Measurements from ENCODE around the gene KCTD7.
"Not testable (repeated sequence)": the region's sequence is repeated elsewhere in the genome, so short reads cannot be mapped to it uniquely, and the experiment has no call there.

The KCTD7 gene

DNA sequence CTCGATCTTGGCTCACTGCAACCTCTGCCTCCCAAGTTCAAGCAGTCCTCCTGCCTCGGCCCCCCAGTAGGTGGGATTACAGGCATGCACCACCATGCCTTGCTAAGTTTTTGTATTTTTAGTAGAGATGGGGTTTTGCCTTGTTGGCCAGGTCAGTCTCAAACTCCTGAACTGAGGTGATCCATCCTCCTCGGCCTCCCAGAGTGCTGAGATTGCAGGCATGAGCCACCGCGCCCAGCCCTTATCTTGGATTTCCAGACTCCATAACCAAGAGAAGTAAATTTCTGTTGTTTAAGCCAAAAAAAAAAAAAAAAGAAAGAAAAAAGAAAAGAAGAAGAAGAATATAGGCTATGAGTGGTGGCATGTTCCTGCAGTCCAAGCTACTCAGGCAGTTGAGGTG lies 58.5 kb downstream of the KCTD7 start:
- no peak overlapping the region for H2AFZ ChIP-seq (ENCODE audit: low read depth, low read length)
- no peaks in the 10 kb centered on the region for H3K9me3 ChIP-seq (ENCODE audit: insufficient read depth, low read length, severe bottlenecking)
- H3K9ac ChIP-seq (ENCODE audit: low read depth, low read length) = no peak overlapping the region
- H3K4me2 ChIP-seq (ENCODE audit: insufficient read depth, low read length) = no peak overlapping the region
- ATAC-seq (ENCODE audit: insufficient read depth, low read depth) = no peak
- TF ChIP-seq, protein P1, sequence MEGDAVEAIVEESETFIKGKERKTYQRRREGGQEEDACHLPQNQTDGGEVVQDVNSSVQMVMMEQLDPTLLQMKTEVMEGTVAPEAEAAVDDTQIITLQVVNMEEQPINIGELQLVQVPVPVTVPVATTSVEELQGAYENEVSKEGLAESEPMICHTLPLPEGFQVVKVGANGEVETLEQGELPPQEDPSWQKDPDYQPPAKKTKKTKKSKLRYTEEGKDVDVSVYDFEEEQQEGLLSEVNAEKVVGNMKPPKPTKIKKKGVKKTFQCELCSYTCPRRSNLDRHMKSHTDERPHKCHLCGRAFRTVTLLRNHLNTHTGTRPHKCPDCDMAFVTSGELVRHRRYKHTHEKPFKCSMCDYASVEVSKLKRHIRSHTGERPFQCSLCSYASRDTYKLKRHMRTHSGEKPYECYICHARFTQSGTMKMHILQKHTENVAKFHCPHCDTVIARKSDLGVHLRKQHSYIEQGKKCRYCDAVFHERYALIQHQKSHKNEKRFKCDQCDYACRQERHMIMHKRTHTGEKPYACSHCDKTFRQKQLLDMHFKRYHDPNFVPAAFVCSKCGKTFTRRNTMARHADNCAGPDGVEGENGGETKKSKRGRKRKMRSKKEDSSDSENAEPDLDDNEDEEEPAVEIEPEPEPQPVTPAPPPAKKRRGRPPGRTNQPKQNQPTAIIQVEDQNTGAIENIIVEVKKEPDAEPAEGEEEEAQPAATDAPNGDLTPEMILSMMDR (IDR thresholded peaks at IDR 0.05; ENCODE audit: borderline replicate concordance, extremely low read depth, low read length, poor library complexity, severe bottlenecking) = no peak
- no peak for TF ChIP-seq EZH2 (IDR thresholded peaks at IDR 0.05; ENCODE audit: borderline replicate concordance, low read depth, low read length, severe bottlenecking)
- peaks cover 2% of the 10 kb centered on the region; the same call in 1 of the 2 replicates for H3K36me3 ChIP-seq (ENCODE audit: insufficient read depth, low read length)
- H3K4me3 ChIP-seq (ENCODE audit: low read depth in 1 of 2, low read length in 2 of 2) = no peak overlapping the region
- no peak overlapping the region for H3K27ac ChIP-seq (ENCODE audit: low read length)
- H3K27me3 ChIP-seq (ENCODE audit: insufficient read depth, low read length, poor library complexity) = no peaks in the 10 kb centered on the region
- peaks cover 38% of the 10 kb centered on the region for H3K79me2 ChIP-seq (ENCODE audit: insufficient read depth, low read length)
- H4K20me1 ChIP-seq (ENCODE audit: insufficient read depth, low read length) = no peaks in the 10 kb centered on the region
- no peak for DNase-seq
- H3K4me1 ChIP-seq (ENCODE audit: insufficient read depth, low read length) = peaks cover 12% of the 10 kb centered on the region

DNA sequence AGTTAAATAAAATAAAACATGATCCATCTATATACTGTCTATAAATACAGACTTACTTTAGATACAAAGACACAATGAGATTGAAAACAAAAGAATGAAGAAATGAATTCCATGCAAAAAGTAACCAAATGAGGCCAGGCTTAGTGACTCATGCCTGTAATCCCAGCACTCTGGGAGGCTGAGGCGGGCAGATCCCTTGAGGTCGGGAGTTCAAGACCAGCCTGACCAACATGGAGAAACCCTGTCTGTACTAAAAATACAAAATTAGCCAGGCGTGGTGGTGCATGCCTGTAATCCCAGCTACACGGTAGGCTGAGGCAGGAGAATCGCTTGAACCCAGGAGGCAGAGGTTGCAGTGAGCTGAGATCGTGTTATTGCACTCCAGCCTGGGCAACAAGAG lies 59.0 kb downstream of the KCTD7 start:
- H3K4me1 ChIP-seq (ENCODE audit: insufficient read depth, low read length); H3K9ac ChIP-seq (ENCODE audit: low read depth, low read length); DNase-seq; H3K4me2 ChIP-seq (ENCODE audit: insufficient read depth, low read length); H2AFZ ChIP-seq (ENCODE audit: low read depth, low read length); H3K9me3 ChIP-seq (ENCODE audit: insufficient read depth, low read length, severe bottlenecking); ATAC-seq (ENCODE audit: insufficient read depth, low read depth); H3K4me3 ChIP-seq (ENCODE audit: low read depth in 1 of 2, low read length in 2 of 2); H3K27ac ChIP-seq (ENCODE audit: low read length); H3K36me3 ChIP-seq (ENCODE audit: insufficient read depth, low read length); H4K20me1 ChIP-seq (ENCODE audit: insufficient read depth, low read length); H3K27me3 ChIP-seq (ENCODE audit: insufficient read depth, low read length, poor library complexity): not testable (repeated sequence)
- H3K79me2 ChIP-seq (ENCODE audit: insufficient read depth, low read length) = peaks cover 33% of the 10 kb centered on the region

DNA sequence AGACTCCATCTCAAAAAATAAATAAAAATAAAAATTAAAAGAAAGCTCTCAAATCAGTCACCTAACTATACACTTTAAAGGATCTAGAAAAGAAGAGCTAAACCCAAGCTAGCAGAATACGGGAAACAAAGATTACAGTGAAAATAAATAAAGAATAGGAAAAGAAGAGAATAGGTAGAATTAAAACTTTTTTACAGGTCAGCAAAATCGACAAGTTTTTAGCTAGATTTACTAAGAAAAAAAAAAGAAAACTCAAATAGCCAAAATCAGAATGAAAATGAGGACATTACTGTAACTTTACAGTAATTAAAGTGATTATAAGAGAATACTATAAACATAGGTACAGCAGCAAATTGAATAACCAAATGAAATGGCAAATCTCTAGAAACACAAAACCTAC lies 60.4 kb downstream of the KCTD7 start:
- H3K4me2 ChIP-seq (ENCODE audit: insufficient read depth, low read length) = no peak overlapping the region
- H3K9ac ChIP-seq (ENCODE audit: low read depth, low read length) = no peak overlapping the region
- no peak overlapping the region for H3K27ac ChIP-seq (ENCODE audit: low read length)
- H3K4me1 ChIP-seq (ENCODE audit: insufficient read depth, low read length) = no peaks in the 10 kb centered on the region
- ATAC-seq (ENCODE audit: insufficient read depth, low read depth) = no peak
- H3K4me3 ChIP-seq (ENCODE audit: low read depth in 1 of 2, low read length in 2 of 2) = no peak overlapping the region
- H3K79me2 ChIP-seq (ENCODE audit: insufficient read depth, low read length) = peaks cover 21% of the 10 kb centered on the region; the same call in 1 of the 2 replicates
- no peak overlapping the region for H2AFZ ChIP-seq (ENCODE audit: low read depth, low read length)
- H3K9me3 ChIP-seq (ENCODE audit: insufficient read depth, low read length, severe bottlenecking) = no peaks in the 10 kb centered on the region
- 0 out of 2 replicates have a peak, but pooled peaks cover 1% of the 10 kb centered on the region for H3K36me3 ChIP-seq (ENCODE audit: insufficient read depth, low read length)
- H3K27me3 ChIP-seq (ENCODE audit: insufficient read depth, low read length, poor library complexity) = no peaks in the 10 kb centered on the region
- DNase-seq = no peak
- TF ChIP-seq, protein P1 (IDR thresholded peaks at IDR 0.05; ENCODE audit: borderline replicate concordance, extremely low read depth, low read length, poor library complexity, severe bottlenecking) = no peak
- TF ChIP-seq EZH2 (IDR thresholded peaks at IDR 0.05; ENCODE audit: borderline replicate concordance, low read depth, low read length, severe bottlenecking) = no peak
- H4K20me1 ChIP-seq (ENCODE audit: insufficient read depth, low read length) = no peaks in the 10 kb centered on the region

DNA sequence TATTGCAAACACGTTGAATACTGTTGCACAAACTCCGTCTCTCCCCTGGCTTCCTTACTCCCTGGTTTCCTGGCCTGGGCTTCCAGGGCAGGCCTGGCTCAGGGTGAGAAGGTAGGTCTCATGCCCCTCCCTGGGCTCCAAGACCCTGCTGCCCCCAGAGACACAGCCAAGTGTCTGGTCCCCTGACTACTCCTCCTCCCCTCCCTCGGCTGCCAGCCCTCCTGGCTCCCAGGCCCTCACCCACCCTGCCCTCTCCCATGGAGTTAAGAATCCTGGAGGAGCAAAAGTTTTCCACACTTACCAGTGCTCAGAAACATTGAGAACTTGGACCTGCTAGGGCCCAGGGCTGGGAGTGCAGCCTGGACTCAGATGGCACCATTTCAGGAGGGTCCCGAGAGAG lies 64.7 kb downstream of the KCTD7 start:
- no peaks in the 10 kb centered on the region; the same call in 1 of the 2 replicates for H4K20me1 ChIP-seq (ENCODE audit: insufficient read depth, low read length)
- no peaks in the 10 kb centered on the region for H3K79me2 ChIP-seq (ENCODE audit: insufficient read depth, low read length)
- H3K9ac ChIP-seq (ENCODE audit: low read depth, low read length) = no peak overlapping the region
- H3K4me3 ChIP-seq (ENCODE audit: low read depth in 1 of 2, low read length in 2 of 2) = no peak overlapping the region
- H3K36me3 ChIP-seq (ENCODE audit: insufficient read depth, low read length) = 0 out of 2 replicates have a peak, but pooled peaks cover 2% of the 10 kb centered on the region
- DNase-seq (no peak), ATAC-seq (ENCODE audit: insufficient read depth, low read depth) (no peak)
- H3K4me1 ChIP-seq (ENCODE audit: insufficient read depth, low read length) = no peaks in the 10 kb centered on the region
- no peak overlapping the region for H3K27ac ChIP-seq (ENCODE audit: low read length)
- no peak overlapping the region for H3K4me2 ChIP-seq (ENCODE audit: insufficient read depth, low read length)
- H2AFZ ChIP-seq (ENCODE audit: low read depth, low read length) = no peak overlapping the region
- H3K9me3 ChIP-seq (ENCODE audit: insufficient read depth, low read length, severe bottlenecking) = no peaks in the 10 kb centered on the region
- no peaks in the 10 kb centered on the region for H3K27me3 ChIP-seq (ENCODE audit: insufficient read depth, low read length, poor library complexity)
- TF ChIP-seq, protein P1 (IDR thresholded peaks at IDR 0.05; ENCODE audit: borderline replicate concordance, extremely low read depth, low read length, poor library complexity, severe bottlenecking) = no peak
- TF ChIP-seq EZH2 (IDR thresholded peaks at IDR 0.05; ENCODE audit: borderline replicate concordance, low read depth, low read length, severe bottlenecking) = no peak
